ENCODE results near the gene EDAR.

Gene EDAR

DNA sequence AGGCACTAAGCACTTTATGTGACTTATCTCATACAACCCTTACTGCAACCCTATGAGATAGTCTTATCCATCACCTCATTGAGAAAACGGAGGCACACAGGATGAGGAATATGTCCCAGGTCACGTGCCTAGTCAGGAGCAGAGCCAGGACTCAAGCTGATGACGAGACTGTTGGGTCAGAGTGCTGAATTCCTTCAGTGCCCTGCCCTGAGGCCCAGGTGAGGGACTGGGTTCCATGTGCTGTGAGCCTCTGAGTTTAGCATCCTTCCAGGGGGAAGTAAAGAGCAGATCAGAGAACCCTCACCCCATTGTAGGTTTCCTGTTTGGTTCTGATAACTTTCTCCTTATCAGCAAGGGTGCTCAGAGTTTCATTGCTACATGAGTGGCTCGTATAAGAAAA lies 11.7 kb upstream of the EDAR start:
- DNase-seq, result no peak

DNA sequence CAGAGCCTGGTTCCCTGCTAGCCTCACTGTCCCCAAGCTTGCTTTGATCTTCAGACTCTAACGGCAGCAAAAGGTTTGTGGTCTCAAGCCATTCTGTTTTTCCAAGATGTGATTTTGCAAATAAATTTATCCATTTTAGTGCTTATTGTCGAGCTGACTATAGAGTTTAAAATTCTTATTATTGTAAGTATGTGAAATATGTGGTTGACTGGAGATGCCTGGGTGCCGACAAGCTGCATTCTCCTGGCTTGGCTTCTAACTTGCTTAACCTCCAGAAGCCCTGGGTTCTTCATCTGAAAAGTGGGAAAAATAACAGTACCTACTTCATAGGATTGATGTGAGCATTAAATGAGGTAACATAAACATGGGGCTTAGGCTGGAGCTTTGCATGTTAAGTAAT lies 9.9 kb upstream of the EDAR start:
- no peak for DNase-seq

DNA sequence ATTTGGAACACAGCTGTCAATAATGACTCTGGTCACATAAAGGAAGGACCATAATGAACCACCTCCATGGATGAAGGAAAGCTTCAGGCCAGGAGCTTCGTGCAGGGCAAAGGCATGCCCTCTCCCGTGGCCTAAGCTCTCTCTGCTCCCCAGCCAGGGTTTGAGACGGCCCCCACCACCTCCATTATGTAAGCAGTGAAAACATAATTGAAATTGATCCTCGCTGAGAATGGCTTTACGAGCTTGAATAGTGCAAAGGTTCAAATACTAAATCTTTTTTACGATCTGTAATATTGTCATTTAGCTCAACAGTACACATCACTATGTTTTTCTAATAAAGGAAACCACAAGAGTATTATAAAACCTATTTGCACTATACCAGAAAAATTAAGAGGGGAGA lies 5.2 kb upstream of the EDAR start:
- no peak for DNase-seq

DNA sequence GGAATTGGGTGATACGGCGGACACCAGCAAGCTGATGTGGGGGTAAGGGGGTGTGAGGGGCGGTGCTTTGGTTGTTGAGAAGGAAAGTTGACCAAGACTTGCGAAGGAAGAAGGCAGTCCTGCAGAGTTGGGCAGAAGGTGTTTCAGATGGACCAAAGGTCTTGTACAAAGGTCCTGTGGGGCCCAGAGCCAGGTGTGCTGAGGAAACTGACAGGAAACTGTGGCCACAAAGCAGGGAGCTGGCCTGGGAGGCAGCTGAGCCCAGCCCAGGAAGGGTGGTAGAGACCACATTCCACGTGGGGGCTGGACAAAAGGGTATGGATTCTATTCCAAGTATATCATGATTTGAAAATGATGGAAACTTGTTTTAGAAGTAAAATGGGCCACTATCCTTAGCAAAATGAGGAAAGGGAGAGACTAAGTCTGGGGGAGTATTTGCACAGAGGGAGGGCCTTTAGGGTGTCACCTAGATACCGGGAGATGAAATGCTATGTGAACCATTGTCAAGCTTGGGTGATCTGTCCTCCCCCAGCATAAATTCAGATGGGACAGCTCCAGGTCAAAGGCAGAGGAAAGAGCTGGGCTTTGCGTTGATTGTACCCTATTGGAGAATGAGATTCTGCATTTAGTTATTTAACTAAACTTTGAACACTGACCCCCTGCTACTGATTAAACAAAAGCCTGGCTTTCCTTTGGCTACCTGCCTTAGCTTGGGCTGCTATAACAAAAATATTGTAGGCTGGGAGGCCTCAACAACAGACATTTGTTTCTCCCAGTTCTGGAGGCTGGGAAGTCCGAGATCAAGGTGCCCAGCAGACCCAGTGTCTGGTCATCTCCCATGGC lies 4.3 kb upstream of the EDAR start:
- DNase-seq, result no peak

DNA sequence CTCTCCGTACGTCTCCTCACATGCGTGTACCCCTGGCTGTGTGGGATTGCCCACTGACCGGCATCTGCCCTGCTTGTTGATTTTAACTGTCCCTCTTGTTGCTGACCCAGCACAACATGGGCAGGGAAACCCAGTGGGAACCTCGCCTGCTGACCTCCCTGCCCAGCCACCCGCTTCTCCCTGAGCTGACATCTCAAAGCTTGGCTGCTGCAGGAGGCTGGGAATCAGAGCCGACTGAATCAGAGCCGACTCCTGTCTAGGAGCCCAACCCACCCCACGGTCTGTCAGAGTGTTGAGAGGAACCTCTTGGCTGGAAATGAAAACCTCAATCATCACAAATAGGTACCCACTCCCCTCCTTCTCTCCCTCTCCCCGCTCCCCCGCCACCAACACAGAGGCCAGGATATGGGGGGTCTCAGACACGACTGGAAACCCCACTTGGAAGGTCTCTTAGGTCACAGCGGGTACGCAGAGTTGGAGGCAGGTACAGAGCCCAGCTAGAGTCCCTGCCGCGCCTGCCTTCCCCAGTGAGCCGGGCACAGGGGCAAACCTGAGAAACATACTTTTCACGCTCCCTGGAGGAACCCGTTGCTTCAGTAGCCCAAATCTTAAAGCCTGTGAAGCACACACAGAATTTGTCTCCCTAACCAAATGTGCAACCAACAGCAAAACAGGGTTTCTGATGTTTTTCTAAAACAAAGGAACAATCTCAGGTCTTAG lies 784 bp downstream of the EDAR start:
- DNase-seq, result no peak

DNA sequence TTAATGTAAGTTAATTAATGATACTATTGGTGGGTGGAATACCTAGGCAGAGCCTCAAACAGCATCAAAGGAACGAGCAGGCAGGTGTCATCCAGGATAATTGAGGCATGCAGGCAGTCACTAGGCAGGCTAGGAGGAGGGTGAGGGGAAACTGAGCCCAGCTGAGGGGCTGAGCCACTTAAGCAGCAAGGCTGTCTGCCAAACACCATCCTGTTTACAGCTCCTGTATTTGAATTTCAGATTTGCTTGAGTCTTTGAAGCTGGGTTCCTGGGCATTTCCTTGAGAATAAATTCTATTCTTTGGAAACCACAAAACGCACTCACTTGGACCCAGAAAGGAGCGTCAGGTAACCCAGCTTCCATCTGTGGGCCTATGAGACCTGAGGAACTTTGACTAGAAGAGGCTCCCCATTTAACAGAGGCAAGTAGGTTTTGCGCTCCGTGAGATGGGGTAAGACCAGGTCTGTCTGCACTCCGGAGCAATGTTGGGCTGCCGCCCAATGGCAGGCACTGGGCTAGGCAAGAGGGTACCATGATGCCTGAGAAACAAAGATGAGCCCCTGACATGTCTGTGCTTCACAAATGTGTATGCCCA lies 2.0 kb downstream of the EDAR start:
- DNase-seq, result no peak

DNA sequence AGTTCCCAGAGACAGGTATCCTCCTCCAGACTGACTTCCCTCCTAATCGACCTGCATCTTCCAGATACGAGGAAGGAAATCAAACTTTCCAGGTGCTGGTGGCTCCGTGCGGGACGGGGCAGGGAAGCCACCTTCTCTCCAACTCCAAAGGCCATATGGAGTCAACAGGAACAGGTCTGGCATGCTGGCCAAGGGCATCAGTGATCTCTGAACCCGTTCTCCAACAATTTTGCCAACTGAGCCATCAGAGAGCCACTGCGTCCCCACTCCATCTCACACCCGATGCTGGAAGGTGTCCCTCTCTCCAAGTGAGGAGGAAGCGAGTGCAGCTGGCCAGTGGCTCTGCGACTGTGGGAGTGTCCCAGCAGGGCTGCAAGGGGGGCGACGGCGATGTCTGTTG lies 5.4 kb downstream of the EDAR start:
- DNase-seq, result no peak

DNA sequence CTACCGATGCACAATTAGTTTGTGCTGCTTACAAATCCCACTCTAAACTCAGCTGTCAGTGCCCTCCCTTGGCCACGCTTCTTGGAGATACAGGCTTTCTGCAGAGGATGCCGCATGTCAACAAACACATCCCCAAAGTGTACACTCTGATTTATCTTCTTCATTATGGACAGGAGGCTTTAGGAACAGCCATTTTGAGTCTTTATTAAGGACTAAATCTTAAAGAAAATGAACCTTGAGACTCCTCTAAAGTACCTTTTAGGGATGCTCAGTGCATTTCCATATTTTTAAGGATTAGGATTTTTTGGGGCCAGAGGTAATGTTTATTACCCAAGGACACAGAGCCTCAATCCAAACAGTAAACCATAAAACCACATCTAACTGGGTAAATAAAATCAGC lies 6.0 kb downstream of the EDAR start:
- no peak for DNase-seq

DNA sequence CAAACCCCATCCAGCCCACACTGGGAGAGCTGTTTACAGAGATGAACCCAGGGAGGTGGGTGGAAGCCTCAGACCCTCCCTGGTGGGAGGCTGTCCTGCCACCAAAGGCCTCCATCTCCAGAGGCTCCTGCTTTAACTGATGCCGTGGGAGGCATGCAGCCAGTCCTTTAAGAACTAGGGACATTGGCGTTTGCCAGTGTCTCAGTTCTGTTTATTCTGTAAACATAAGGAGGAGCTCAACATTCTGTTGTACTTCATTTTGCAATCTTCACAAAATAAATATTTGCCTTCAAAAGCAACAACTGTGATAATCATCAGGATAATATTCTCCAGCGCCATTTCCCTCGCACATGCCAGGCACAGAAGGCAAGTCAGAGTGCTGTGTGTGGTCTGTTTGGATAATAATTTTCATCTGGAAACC lies 6.8 kb downstream of the EDAR start:
- DNase-seq, result no peak

DNA sequence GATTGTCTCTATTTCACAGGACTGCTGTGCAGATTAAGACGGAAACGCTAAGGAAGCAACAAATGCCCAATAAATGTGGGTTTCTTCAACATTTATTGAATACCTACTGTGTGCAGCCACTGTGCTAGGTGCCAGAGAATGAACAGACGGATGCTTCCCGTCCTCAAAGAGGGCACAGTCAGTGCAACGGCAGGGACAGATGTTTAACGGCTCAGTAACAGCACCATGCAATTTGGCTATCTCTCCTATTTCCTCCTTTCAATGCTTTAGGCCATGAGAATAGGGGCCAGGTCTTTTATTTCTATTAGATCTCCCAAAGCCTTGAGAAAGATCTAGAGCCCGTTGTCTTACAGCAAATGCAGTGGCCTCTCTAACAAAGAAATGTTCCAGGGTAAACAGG lies 7.2 kb downstream of the EDAR start:
- no peak for DNase-seq

DNA sequence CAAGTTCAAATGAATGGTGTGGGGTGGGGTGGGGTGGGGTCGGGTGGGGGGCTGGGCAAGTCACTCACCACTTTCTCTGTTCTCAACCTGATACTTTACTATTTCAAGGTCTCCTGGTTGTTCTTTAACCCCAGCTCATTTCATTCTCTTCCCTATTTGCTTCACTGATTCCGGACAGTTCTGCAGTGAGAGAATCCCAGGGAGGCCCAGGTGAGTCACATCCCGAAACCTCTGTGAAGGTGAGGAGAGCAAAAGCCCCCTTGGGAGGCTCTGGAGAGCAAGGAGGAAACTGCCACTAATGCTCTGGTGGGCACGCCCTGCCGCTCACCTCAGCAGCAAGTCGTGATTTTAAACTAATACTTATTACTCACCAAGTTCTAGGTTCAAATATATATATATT lies 8.9 kb downstream of the EDAR start:
- DNase-seq, result no peak

DNA sequence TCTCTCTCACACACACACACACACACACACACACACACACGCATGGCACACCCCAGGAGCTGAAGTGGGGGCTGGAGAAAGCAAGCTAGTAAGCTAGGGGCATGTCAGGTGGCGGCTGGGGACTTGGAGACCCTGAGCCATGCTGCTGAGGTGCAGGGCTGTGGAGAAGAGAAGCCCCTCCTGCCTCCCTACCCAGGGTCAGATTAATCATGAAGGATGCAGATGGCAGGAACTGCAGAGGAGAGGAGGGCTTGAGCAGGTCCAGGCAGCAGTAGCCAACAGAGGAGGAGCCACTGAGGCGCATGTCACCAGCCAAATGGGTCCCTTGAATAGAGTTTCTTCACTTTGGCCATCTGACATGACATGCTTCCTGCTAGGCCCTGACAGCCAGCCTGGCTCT lies 9.6 kb downstream of the EDAR start:
- DNase-seq, result no peak

DNA sequence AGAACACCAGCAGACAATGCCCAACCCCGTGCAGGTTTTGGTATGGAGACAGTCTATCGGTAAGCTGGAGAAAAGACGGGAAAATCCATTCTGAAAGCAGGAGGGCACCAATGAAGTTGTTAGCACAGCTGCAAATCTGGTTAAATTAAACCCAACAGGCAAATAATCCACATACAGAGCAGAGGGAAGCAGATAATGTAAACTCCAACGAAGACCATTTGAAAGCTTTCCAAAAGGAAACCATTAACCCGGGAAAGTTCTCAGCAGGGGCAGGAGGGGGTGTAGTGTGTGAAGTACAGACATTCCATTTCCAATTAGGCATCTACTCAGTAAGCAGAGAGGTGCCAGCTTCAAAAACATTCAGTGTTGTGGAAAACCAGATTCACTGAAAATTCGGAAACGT lies 10.3 kb downstream of the EDAR start:
- DNase-seq, result no peak

DNA sequence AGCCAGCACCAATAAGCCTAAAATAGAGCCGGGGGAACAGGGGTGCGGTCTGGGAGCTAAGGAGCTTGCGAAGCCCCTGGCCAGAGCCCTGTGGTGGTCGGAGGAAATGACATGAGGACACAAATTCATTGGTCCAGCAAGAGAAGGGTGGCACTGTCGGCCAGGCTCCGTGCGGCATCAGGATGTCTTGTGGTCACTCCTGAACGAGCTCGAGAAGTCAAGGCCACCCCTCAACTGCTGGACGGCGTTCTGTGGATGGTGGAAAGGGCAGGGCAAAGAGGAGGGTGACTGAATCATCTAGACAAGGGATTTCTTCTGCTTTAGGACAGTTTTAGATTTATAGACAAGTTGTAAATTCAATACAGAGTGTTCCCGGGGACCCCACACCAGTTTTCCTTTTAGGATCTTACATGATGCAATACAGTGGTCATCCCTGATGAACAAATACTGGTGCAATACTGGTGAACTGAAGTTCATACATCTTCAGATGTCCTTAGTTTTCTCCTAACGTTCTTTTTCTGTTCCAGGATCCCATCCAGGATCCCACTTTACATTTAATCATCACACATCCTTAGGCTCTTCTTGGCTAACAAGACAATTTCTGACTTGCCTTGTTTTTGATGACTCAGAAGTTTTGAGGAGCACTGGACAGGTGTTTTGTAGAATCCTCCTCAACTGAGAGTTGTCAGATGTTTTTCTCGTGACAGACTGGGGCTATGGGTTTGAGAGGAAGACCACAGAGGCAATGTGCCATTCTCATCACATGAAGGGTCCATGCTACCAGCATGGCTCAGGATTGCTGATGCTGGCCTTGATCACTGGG lies 13.2 kb downstream of the EDAR start:
- DNase-seq, result no peak

DNA sequence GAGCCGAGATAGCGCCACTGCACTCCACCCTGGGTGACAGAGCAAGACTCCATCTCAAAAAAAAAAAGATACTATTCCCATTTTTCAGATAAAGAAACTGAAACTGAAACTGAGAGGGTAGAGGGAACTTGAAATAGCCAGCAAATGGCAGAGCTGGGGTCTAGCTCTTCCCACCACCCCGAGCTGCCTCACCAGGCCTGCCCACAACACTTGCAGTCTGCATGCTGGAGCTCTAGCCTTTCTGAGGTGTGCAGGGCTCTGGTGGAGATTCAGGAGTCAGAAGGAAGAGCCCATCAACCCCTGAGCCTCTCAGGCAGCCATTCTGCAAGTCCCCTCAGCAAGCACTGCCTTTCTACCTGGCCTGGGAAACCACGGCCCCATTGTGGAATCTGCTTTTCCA lies 14.3 kb downstream of the EDAR start:
- peak in 1 of 2 donors; percentile 2 for DNase-seq

DNA sequence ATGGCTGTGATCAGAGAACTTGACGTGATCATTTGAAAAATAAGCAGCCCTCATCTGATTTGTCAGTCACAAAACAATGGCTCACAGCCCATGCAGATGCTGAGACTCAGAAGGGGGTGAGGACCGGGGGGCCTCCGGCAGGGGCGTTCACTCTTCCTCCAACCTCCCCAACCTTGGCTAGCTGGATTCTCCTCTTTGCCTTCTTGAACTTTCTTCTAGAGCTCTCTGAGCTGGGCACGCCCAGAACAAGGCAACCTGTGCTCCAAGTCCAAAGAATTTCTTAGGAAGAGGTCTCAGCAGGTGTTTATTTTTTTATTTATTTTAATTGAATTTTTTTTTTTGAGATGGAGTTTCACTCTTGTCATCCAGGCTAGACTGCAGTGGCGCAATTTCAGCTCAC lies 16.4 kb downstream of the EDAR start:
- DNase-seq, result no peak

DNA sequence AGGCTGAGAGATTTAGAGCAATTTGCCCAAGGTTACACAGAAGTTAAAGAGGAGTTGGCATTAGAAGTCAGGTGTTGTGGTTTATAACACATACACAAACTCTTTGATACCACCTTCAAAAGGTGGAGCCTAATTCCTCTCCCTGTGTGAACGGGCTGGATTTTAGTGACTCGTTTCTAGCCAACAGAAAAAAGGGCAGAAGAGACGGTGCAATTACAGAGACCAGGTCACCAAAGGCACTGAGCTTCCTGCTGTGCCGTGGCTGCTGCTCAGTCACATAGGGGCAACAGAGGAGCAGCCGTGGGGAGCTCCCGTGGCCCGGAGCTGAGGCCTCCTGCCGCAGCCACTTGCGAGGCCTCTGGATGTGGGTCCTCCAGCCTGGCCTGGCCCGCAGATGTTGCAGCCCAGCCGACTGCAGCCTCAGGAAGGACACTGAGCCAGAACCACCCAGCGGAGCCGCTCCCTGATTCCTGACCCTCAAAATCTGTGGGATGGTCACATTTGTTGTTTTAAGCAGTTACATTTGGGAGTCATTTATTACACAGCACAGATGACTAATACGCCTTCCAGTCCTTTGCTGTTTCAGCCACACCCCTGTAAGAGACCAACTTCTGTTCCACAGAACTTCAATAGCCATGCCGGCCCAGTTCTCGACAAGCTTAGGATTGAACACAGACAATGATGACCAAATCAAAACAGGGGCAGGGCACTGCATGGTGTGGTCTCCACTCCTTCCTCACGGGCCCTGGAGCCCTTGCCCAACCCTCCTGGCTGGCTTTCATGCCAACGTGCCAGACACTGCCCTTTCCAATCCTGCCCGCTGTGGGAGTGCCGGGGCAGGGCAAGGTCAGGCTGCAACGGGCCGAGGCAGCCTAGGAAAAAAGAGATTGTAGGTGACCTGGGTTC lies 17.1 kb downstream of the EDAR start:
- DNase-seq, result no peak

DNA sequence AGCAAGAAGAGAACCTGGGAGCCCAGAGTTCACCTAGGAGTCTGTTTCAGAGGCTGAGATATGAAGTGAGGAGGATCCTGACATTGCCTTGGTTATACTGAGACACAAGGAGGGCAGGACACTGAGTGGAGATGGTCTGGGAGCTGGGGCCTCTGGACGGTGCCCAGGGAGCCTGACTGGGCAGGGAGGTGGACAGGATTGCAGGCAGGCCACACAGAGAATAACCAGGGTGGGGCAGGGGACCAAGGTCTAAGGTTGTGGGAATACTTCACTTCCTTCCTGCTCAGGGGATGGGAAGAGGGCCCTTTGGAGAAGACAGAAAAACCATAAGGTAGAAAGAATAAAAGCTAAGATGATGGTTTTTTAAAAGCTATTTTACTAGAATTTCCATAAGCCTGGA lies 18.7 kb downstream of the EDAR start:
- no peak for DNase-seq

DNA sequence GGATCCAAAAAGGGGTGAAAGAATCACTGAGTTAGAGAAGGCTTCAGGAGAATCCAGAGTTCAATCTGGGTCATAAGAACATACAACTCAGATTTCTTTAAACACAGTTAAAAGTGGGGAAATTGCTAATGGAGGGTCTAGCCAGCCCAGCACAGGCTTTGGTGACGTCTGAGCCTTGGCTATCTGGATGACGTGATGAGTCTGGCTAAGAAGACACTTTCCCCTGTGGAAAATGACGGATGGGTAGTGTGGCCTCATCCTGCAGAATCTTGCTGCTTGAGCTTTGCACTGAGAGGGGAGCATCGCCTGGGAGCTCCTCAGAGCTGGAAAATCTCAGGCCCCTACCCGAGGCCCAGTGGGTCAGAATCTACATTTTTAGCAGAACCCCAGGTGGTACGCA lies 19.2 kb downstream of the EDAR start:
- DNase-seq, result no peak

DNA sequence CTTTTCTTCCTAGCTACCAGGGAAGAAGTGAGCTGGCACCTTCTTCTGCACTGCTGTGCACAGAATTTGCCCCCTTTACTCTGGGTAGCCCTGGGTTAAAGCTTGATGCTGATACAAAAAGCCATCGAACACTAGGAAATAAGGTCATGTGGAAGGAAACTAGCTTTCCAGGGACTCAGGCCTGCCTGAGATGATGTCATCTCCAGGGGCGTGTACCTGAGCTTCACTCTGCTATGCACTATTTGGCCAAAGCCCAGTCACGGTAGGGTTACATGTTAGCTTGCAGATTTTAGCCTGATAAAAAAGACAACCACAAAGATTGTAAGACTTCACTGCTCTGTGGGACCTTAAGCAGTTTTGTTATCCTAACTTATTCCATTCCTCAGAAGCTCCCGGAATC lies 20.4 kb downstream of the EDAR start:
- no peak for DNase-seq

DNA sequence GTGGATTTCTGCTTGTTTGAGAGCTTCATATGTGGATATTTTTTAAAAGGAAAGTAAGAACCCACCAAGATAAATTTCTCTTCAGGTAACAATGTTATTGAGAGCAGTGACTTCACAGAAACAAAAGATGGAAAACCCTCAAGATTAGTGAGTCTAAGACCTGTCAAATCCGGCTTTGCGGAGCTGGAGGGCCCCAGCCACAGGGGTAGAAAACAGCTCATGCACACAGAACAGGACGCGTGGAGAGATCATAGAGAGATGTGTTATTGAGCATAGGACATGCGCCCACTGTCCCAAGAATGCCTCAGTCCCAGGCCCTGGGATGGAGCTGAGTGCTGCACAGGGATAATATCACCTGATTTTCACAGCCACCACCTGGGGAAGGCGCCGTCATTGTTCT lies 21.3 kb downstream of the EDAR start:
- DNase-seq, result no peak

Measured in inflammatory macrophage treated with lipopolysaccharide for 1 hour (primary cell).